Upper lobe of left lung (tissue), 6 donors: Measurements from ENCODE around the gene CYP20A1. TPM values are rescaled to one million over a fixed set of nuclear protein-coding genes. Genes with fewer than 3 reads are reported as not detected.
"Not testable (repeated sequence)": the region's sequence is repeated elsewhere in the genome, so short reads cannot be mapped to it uniquely, and the experiment has no call there.

Experiments
- ATAC-seq, 2 donors: fragments of 200-7000 bp; cut with Tn5 transposase; one replicate each; pipeline ENCODE4 v1.9.1; 2022; ENCODE audit warnings: mild to moderate bottlenecking in 2 of 2, moderate library complexity in 2 of 2; ENCODE audit not compliant: low FRiP score in 2 of 2
- DNase-seq, 2 donors: peaks; one replicate each; pipeline ENCODE4 v3.0.0-alpha.2; 2019 to 2020
- H3K27ac ChIP-seq, 4 donors: fragments of 200-600 bp; sonication (generic); one replicate each; pipeline ENCODE4 v1.5.1; 2016 to 2019
- H3K27me3 ChIP-seq, 4 donors: fragments of 200-600 bp; sonication (generic); one replicate each; pipeline ENCODE4 v1.5.1; 2017 to 2019
- H3K36me3 ChIP-seq, 4 donors: fragments of 200-600 bp; sonication (generic); one replicate each; pipeline ENCODE4 v1.5.1; 2016 to 2019
- H3K4me1 ChIP-seq, 4 donors: fragments of 200-600 bp; sonication (generic); one replicate each; pipeline ENCODE4 v1.5.1; 2018 to 2019
- H3K4me3 ChIP-seq, 4 donors: fragments of 200-600 bp; sonication (generic); one replicate each; pipeline ENCODE4 v1.5.1; 2017 to 2019; ENCODE audit warnings: mild to moderate bottlenecking in 2 of 4, moderate library complexity in 1 of 4
- H3K9me3 ChIP-seq, 4 donors: fragments of 200-600 bp; sonication (generic); one replicate each; pipeline ENCODE4 v1.5.1; 2018 to 2019
- EP300 ChIP-seq, 4 donors: sonication (generic); formaldehyde crosslinking; IDR thresholded peaks; one replicate each; pipeline ENCODE4 v1.5.1; 2017; ENCODE audit warnings: antibody characterized with exemption in 4 of 4, control low read depth in 2 of 4
- POLR2A ChIP-seq, 4 donors: fragments of 450-650 bp; IDR thresholded peaks; one replicate each; pipeline ENCODE4 v1.5.1; 2016 to 2017; ENCODE audit warnings: antibody characterized with exemption in 4 of 4, mild to moderate bottlenecking in 2 of 4
- POLR2AphosphoS5 ChIP-seq, 2 donors: sonication (generic); formaldehyde crosslinking; IDR thresholded peaks; one replicate each; pipeline ENCODE4 v1.5.1; 2017; ENCODE audit warnings: antibody characterized with exemption in 2 of 2
- WGBS, 2 donors: methylation state at CpG; one replicate each; pipeline ENCODE4 v1.1.5; 2017 to 2018; 5-methylcytosine and 5-hydroxymethylcytosine counted together
- total RNA-seq, 6 donors: library from RNA; depleted of rRNA in 4 of 6; stranded (reverse); fragments of >200 nt in 4 of 6; gene quantifications; one replicate each; pipeline versions ENCODE4 v1.1.0 to v1.2.1, GENCODE V29; 2016 to 2021
- TF ChIP-seq, protein P1 (sequence below), 6 experiments: fragments of 450-650 bp in 4 of 6; fragments of 200-600 bp in 2 of 6; sonication (generic) in 2 of 6; IDR thresholded peaks; one replicate each; pipeline ENCODE4 v1.5.1; 2016 to 2019; ENCODE audit warnings: antibody characterized with exemption in 6 of 6
- donor health status: DM: no; HTN: no; CAD: no; lungs with moderate emphysema.
- donor health status: DM: no; HTN: yes; CAD: no; lungs with severe emphysema.

Gene CYP20A1
- total RNA-seq, 6 donors from 2014 or later, result 12.1 to 35.9 (median 28.9) TPM

- DNase-seq (no peak), ATAC-seq (no peak)
- 89 to 96% methylated on average over 5 of the region's 5 CpGs for WGBS, 2 donors
- no peaks in the 10 kb centered on the region for H3K27me3 ChIP-seq
- no peaks in the 10 kb centered on the region for H3K9me3 ChIP-seq
- no peaks in the 10 kb centered on the region for H3K4me1 ChIP-seq
- peaks cover 0 to 73% (median 8%) of the 10 kb centered on the region in 4 donors for H3K36me3 ChIP-seq
- H3K4me3 ChIP-seq, result no peak overlapping the region
- TF ChIP-seq POLR2AphosphoS5 (IDR thresholded peaks at IDR 0.05), result no peak
- no peak for TF ChIP-seq POLR2A (IDR thresholded peaks at IDR 0.05)
- TF ChIP-seq, protein P1, sequence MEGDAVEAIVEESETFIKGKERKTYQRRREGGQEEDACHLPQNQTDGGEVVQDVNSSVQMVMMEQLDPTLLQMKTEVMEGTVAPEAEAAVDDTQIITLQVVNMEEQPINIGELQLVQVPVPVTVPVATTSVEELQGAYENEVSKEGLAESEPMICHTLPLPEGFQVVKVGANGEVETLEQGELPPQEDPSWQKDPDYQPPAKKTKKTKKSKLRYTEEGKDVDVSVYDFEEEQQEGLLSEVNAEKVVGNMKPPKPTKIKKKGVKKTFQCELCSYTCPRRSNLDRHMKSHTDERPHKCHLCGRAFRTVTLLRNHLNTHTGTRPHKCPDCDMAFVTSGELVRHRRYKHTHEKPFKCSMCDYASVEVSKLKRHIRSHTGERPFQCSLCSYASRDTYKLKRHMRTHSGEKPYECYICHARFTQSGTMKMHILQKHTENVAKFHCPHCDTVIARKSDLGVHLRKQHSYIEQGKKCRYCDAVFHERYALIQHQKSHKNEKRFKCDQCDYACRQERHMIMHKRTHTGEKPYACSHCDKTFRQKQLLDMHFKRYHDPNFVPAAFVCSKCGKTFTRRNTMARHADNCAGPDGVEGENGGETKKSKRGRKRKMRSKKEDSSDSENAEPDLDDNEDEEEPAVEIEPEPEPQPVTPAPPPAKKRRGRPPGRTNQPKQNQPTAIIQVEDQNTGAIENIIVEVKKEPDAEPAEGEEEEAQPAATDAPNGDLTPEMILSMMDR (IDR thresholded peaks at IDR 0.05), result no peak
- TF ChIP-seq EP300 (IDR thresholded peaks at IDR 0.05), result no peak
- H3K27ac ChIP-seq, result no peak overlapping the region
Measured at GRCh38 chr2:203201426-203201825, 37.4 kb upstream of the CYP20A1 start.

DNA sequence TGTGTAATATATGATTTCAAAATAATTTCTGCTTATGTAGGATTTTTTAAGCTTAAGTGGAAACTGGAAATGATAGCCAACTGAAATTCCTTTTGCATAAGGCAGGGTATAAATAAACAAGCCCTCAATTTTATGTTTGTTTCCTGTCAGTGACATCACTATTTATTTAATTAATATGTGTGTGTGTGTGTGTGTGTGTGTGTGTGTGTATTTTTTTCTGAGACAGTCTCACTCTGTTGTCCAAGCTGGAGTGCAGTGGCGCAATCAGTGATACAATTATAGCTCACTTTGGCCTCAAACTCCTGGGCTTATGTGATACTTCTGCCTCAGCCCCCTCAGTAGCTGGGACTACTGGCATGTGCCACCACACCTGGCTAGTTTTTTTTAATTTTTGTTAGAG lies 29.3 kb upstream of the CYP20A1 start:
- TF ChIP-seq POLR2A (IDR thresholded peaks at IDR 0.05) (no peak), EP300 (IDR thresholded peaks at IDR 0.05) (no peak), POLR2AphosphoS5 (IDR thresholded peaks at IDR 0.05) (no peak)
- TF ChIP-seq, protein P1 (IDR thresholded peaks at IDR 0.05), result no peak
- Histone ChIP-seq H3K4me3 (no peak overlapping the region), H3K9me3 (no peaks in the 10 kb centered on the region), H3K27me3 (no peaks in the 10 kb centered on the region), H3K4me1 (no peaks in the 10 kb centered on the region), H3K36me3 (peaks cover 6 to 50% (median 13%) of the 10 kb centered on the region in 4 donors), H3K27ac (no peak overlapping the region)
- 89 to 93% methylated on average over 1 of the region's 1 CpG for WGBS, 2 donors
- DNase-seq (no peak), ATAC-seq (no peak)

DNA sequence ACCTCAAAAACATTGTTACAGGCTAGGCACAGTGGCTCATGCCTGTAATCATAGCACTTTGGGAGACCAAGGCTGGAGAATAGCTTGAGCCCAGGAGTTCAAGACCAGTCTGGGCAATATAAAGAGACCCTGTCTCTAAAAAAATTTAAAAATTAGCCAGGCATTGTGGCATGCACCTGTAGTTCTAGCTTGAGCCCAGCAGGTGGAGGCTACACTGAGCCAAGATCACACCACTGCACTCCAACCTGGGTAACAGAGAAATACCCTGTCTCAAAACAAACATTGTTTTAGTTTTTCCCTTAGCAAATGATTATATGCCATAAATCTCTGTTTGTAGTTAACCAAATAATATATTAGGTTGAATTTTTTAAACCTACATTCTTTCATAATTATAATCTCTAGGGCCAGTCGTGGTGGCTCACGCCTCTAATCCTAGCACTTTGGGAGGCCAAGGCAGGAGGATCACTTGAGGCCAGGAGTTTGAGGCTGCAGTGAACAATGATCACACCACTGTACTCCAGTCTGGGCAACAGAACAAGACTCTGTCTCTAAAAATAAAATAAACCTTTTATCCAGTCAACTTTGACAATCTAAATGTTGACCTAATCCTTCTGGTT lies 13.3 kb upstream of the CYP20A1 start:
- H3K9me3 ChIP-seq, result no peaks in the 10 kb centered on the region
- 93 to 97% methylated on average over 2 of the region's 2 CpGs for WGBS, 2 donors
- H3K27ac ChIP-seq, result no peak overlapping the region
- DNase-seq (no peak), ATAC-seq (peak in 1 of 2 donors; percentile 73)
- no peaks in the 10 kb centered on the region for H3K27me3 ChIP-seq
- no peak overlapping the region for H3K4me3 ChIP-seq
- TF ChIP-seq, protein P1 (IDR thresholded peaks at IDR 0.05), result peak; percentile 39 to 63 (median 52)
- no peak for TF ChIP-seq POLR2AphosphoS5 (IDR thresholded peaks at IDR 0.05)
- H3K36me3 ChIP-seq, result no peaks in the 10 kb centered on the region
- H3K4me1 ChIP-seq, result no peaks in the 10 kb centered on the region

DNA sequence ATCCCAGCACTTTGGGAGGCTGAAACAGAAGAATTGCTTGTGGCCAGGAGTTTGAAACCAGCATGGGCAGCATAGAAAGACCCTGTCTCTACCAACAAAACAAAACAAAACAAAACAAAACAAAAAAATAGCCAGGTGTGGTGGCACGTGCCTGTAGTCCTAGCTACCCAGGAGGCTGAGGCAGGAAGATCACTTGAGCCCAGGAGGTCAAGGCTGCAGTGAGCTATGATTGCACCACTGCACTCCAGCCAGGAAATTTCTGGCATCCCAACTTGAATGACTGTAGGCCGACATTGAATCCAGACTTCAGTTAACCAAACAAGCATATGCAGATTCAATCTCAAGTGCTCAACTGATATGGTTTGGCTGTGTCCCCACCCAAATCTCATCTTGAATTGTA lies 9.1 kb upstream of the CYP20A1 start:
- H3K4me3 ChIP-seq, H3K36me3 ChIP-seq, DNase-seq, H3K4me1 ChIP-seq, H3K27ac ChIP-seq, H3K27me3 ChIP-seq, ATAC-seq, H3K9me3 ChIP-seq: not testable (repeated sequence)
- WGBS, 2 donors, result 59 to 79% methylated on average over 2 of the region's 2 CpGs

- no peak for DNase-seq
Measured at GRCh38 chr2:203237346-203238238, 1.2 kb upstream of the CYP20A1 start.

More at GRCh38 chr2:203237346-203238238, 1.2 kb upstream of the CYP20A1 start:
- 89 to 92% methylated on average over 16 of the region's 16 CpGs for whole genome bisulfite sequencing, 2 donors
- no peak for ATAC-seq
- H3K36me3 ChIP-seq, result peaks cover 0 to 3% (median 0%) of the 10 kb centered on the region in 4 donors
- peaks cover 16 to 23% (median 19%) of the 10 kb centered on the region in 4 donors for H3K4me1 ChIP-seq
- TF ChIP-seq EP300 (IDR thresholded peaks at IDR 0.05), result no peak
- H3K27me3 ChIP-seq, result no peaks in the 10 kb centered on the region
- H3K4me3 ChIP-seq, result peak overlapping the region; percentile 44 to 90 (median 80)
- peak overlapping the region in 2 of 4 donors; percentile 94 to 96 for H3K27ac ChIP-seq
- H3K9me3 ChIP-seq, result no peaks in the 10 kb centered on the region
